ENCODE measurements around the gene NOS1. TPM values are rescaled to one million over a fixed set of nuclear protein-coding genes. Genes with fewer than 3 reads are reported as not detected.

NOS1 gene
- total and polyA plus RNA-seq, 2 experiments from 2014 or later: 0.63 to 3.0 TPM

GRCh38 chr12:117298191-117298590, 63.2 kb downstream of the NOS1 start:
- H3F3A ChIP-seq (replicated peaks; ENCODE audit: low read depth): no peaks in the 10 kb centered on the region
- no peaks in the 10 kb centered on the region for H3K36me3 ChIP-seq (ENCODE audit: insufficient read depth)
- Mint-ChIP-seq H3K36me3 (ENCODE audit: low read depth) (peaks cover 9% of the 10 kb centered on the region), H3K9me3 (peaks cover 13% of the 10 kb centered on the region), H3K4me1 (peaks cover 8% of the 10 kb centered on the region; the same call in 2 of the 3 replicates), H3K27me3 (ENCODE audit: insufficient read depth, low read depth, poor library complexity) (peaks cover 2% of the 10 kb centered on the region), H3K4me3 (no peak overlapping the region), H3K27ac (no peak overlapping the region)
- no peak overlapping the region for H3K4me3 ChIP-seq
- H3K27ac ChIP-seq (ENCODE audit: low read depth): no peak overlapping the region
- no peak for TF ChIP-seq EZH2 (IDR thresholded peaks at IDR 0.05; ENCODE audit: low read depth, unreplicated experiment)
- TF ChIP-seq STAT1 (IDR thresholded peaks at IDR 0.05; ENCODE audit: unreplicated experiment): no peak
- no peak for TF ChIP-seq ZNF114 (CRISPR knock-in tag; IDR thresholded peaks at IDR 0.05)
- no peak for TF ChIP-seq ZNF331 (CRISPR knock-in tag; IDR thresholded peaks at IDR 0.05; ENCODE audit: low read depth)
- H3K27me3 ChIP-seq (ENCODE audit: insufficient read depth): no peaks in the 10 kb centered on the region
- H3K9me2 ChIP-seq (ENCODE audit: insufficient read depth): 0 out of 2 replicates have a peak, but pooled peaks cover 4% of the 10 kb centered on the region
- no peak overlapping the region for H2AFZ ChIP-seq
- no peaks in the 10 kb centered on the region for H3K4me1 ChIP-seq (ENCODE audit: insufficient read depth)
- H4K20me1 ChIP-seq (replicated peaks; ENCODE audit: insufficient read depth): no peaks in the 10 kb centered on the region
- no peak for DNase-seq (ENCODE audit: low spot score)
- no peak for ATAC-seq
- no peak overlapping the region for H3K4me2 ChIP-seq
- H3K79me2 ChIP-seq (replicated peaks; ENCODE audit: insufficient read depth): no peaks in the 10 kb centered on the region

DNA sequence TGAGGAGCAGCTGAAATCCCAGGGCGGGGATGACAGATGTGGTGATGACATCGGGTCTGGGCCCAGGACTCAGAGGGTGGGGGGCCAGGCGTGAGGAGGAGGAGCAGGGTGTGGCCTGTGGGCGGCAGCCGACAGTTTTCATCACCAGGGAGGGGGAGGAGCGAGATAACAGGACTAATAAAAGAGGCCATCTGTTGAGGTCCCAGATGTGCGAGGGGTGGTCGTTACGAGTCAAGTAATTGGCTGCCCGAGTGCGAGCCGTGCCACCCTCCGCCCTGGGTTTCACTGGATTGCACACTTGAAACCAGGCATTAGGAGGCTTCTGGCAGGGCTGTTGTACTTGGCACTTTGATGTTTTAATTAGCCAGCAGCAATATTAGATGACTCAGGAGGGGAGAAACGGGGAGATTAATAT, 67.2 kb downstream of the NOS1 start:
- H3K79me2 ChIP-seq (replicated peaks; ENCODE audit: insufficient read depth): no peaks in the 10 kb centered on the region
- Mint-ChIP-seq H3K27me3 (ENCODE audit: insufficient read depth, low read depth, poor library complexity) (peaks cover 2% of the 10 kb centered on the region), H3K27ac (no peak overlapping the region), H3K36me3 (ENCODE audit: low read depth) (peaks cover 22% of the 10 kb centered on the region), H3K4me1 (peaks cover 8% of the 10 kb centered on the region; the same call in 2 of the 3 replicates), H3K9me3 (peaks cover 25% of the 10 kb centered on the region), H3K4me3 (no peak overlapping the region)
- 0 out of 2 replicates have a peak, but pooled peaks cover 4% of the 10 kb centered on the region for H3K9me2 ChIP-seq (ENCODE audit: insufficient read depth)
- no peaks in the 10 kb centered on the region for H3K27me3 ChIP-seq (ENCODE audit: insufficient read depth)
- no peaks in the 10 kb centered on the region for H3K36me3 ChIP-seq (ENCODE audit: insufficient read depth)
- no peak overlapping the region for H2AFZ ChIP-seq
- H3K27ac ChIP-seq (ENCODE audit: low read depth): no peak overlapping the region
- ATAC-seq (peak; percentile 73), DNase-seq (ENCODE audit: low spot score) (peak; percentile 41)
- TF ChIP-seq POLR2AphosphoS5 (IDR thresholded peaks at IDR 0.05; ENCODE audit: low read depth) (no peak), ETS1 (IDR thresholded peaks at IDR 0.05) (no peak)
- H3K4me3 ChIP-seq: no peak overlapping the region
- H3F3A ChIP-seq (replicated peaks; ENCODE audit: low read depth): no peaks in the 10 kb centered on the region
- no peaks in the 10 kb centered on the region for H3K4me1 ChIP-seq (ENCODE audit: insufficient read depth)
- H4K20me1 ChIP-seq (replicated peaks; ENCODE audit: insufficient read depth): no peaks in the 10 kb centered on the region
- H3K4me2 ChIP-seq: no peak overlapping the region

DNA sequence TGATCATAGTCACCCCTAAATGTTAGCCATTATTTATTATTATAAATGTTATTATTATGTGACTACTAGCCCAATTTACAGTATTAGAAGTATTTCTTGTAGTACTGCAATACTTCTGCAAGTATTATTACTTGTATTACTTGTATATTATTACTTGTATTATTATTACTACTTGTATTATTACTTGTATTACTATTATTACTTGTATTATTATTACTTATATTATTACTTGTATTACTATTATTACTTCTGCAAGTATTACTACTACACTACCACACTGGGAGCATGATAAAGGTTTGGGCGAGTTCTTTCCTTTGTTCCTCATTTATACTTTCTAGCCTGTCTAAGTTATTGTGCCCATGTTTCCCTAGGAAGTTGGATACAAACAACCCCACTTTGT, 67.9 kb downstream of the NOS1 start:
- Histone ChIP-seq H3F3A (replicated peaks; ENCODE audit: low read depth) (no peaks in the 10 kb centered on the region), H3K27ac (ENCODE audit: low read depth) (no peak overlapping the region), H3K9me2 (ENCODE audit: insufficient read depth) (0 out of 2 replicates have a peak, but pooled peaks cover 4% of the 10 kb centered on the region), H3K4me2 (no peak overlapping the region), H2AFZ (no peak overlapping the region), H3K36me3 (ENCODE audit: insufficient read depth) (no peaks in the 10 kb centered on the region), H3K4me1 (ENCODE audit: insufficient read depth) (no peaks in the 10 kb centered on the region), H3K27me3 (ENCODE audit: insufficient read depth) (no peaks in the 10 kb centered on the region), H4K20me1 (replicated peaks; ENCODE audit: insufficient read depth) (no peaks in the 10 kb centered on the region), H3K79me2 (replicated peaks; ENCODE audit: insufficient read depth) (no peaks in the 10 kb centered on the region), H3K4me3 (no peak overlapping the region)
- Mint-ChIP-seq H3K4me1 (peaks cover 8% of the 10 kb centered on the region; the same call in 2 of the 3 replicates), H3K36me3 (ENCODE audit: low read depth) (peaks cover 29% of the 10 kb centered on the region), H3K27ac (no peak overlapping the region), H3K27me3 (ENCODE audit: insufficient read depth, low read depth, poor library complexity) (peaks cover 2% of the 10 kb centered on the region), H3K4me3 (no peak overlapping the region), H3K9me3 (peaks cover 32% of the 10 kb centered on the region)
- ATAC-seq (no peak), DNase-seq (ENCODE audit: low spot score) (no peak)
- no peak for TF ChIP-seq REST (IDR thresholded peaks at IDR 0.05; ENCODE audit: unreplicated experiment)
- TF ChIP-seq ZNF331 (CRISPR knock-in tag; IDR thresholded peaks at IDR 0.05; ENCODE audit: low read depth): no peak
